Measurements from ENCODE around the gene ME3.

GRCh38 chr11:86555401-86555800 is 117.0 kb downstream of the ME3 start:
- TF ChIP-seq POLR2A (IDR thresholded peaks at IDR 0.05): no peak
- no peak for TF ChIP-seq CTCF (IDR thresholded peaks at IDR 0.05)

Measured in Peyer's patch (tissue), 4 donors.